K562 (cell line): Measurements from ENCODE around the gene LTBP4. TPM values are rescaled to one million over a fixed set of nuclear protein-coding genes. Genes with fewer than 3 reads are reported as not detected.

ENCODE experiments used
- BACH1 ChIP-seq: fragments of 200-800 bp; sonication (Bioruptor generic); IDR thresholded peaks from 2 replicates; pipeline ENCODE4 v1.6.1; 2016; ENCODE audit warnings: missing genetic modification characterization, missing compliant biosample characterization
- CBFB ChIP-seq: sonication (generic); formaldehyde crosslinking; IDR thresholded peaks from 2 replicates; pipeline ENCODE4 v1.4.0; 2020; ENCODE audit warnings: mild to moderate bottlenecking, missing genetic modification reagents
- CHD1 ChIP-seq: fragments of 200-600 bp; sonication (generic); IDR thresholded peaks from one replicate; pipeline ENCODE4 v1.6.1; 2012; ENCODE audit warnings: mild to moderate bottlenecking, moderate library complexity, low read length, inconsistent platforms
- CREM ChIP-seq: IDR thresholded peaks from 2 replicates; pipeline ENCODE4 v1.6.1; 2014; ENCODE audit warnings: antibody characterized with exemption, low read depth
- KDM2B ChIP-seq: fragments of 250-450 bp; sonication (Bioruptor Pico); IDR thresholded peaks from 2 replicates; pipeline ENCODE4 v1.8.0; 2021; ENCODE audit warnings: mild to moderate bottlenecking, moderate library complexity
- MCM3 ChIP-seq: fragments of 450-650 bp; IDR thresholded peaks from 2 replicates; pipeline ENCODE4 v1.6.1; 2016
- NFE2 ChIP-seq: IDR thresholded peaks from 2 replicates; pipeline ENCODE4 v1.6.1; 2014; ENCODE audit warnings: antibody characterized with exemption, low read depth
- NR2C2 ChIP-seq, 2 experiments: fragments of 200-800 bp in 1 of 2; sonication (Bioruptor generic) in 1 of 2; sonication (generic) in 1 of 2; formaldehyde crosslinking in 1 of 2; IDR thresholded peaks; 2 replicates each; pipeline versions ENCODE4 v1.6.1 to v1.8.0; 2016 to 2022; ENCODE audit warnings: mild to moderate bottlenecking in 1 of 2, missing compliant biosample characterization in 1 of 2, missing genetic modification characterization in 1 of 2, missing genetic modification reagents in 1 of 2
- PCBP2 ChIP-seq: fragments of 200-400 bp; formaldehyde crosslinking; IDR thresholded peaks from 2 replicates; pipeline ENCODE4 v1.6.1; 2018; ENCODE audit warnings: low read length, low read depth, mild to moderate bottlenecking, moderate library complexity; ENCODE audit not compliant: poor library complexity, severe bottlenecking
- PHF20 ChIP-seq: fragments of 450-650 bp; IDR thresholded peaks from 2 replicates; pipeline ENCODE4 v1.6.1; 2018; ENCODE audit not compliant: partially characterized antibody
- POLR2B ChIP-seq: fragments of 450-650 bp; IDR thresholded peaks from 2 replicates; pipeline ENCODE4 v1.6.1; 2018; ENCODE audit warnings: low read depth; ENCODE audit not compliant: partially characterized antibody
- PTBP1 ChIP-seq: fragments of 200-400 bp; formaldehyde crosslinking; IDR thresholded peaks from 2 replicates; pipeline ENCODE4 v1.6.1; 2017; ENCODE audit warnings: low read depth, low read length
- PTRF ChIP-seq: fragments of 450-650 bp; IDR thresholded peaks from 2 replicates; pipeline ENCODE4 v1.6.1; 2016; ENCODE audit warnings: mild to moderate bottlenecking, missing genetic modification characterization, missing compliant biosample characterization
- SMARCC2 ChIP-seq: fragments of 450-650 bp; IDR thresholded peaks from 2 replicates; pipeline ENCODE4 v1.6.1; 2017; ENCODE audit warnings: antibody characterized with exemption, moderate library complexity, mild to moderate bottlenecking, low read depth
- SNIP1 ChIP-seq: fragments of 450-650 bp; IDR thresholded peaks from 2 replicates; pipeline ENCODE4 v1.7.1; 2017; ENCODE audit warnings: low read depth, mild to moderate bottlenecking
- TGIF2 ChIP-seq: sonication (generic); formaldehyde crosslinking; IDR thresholded peaks from 2 replicates; pipeline ENCODE4 v1.8.1; 2022; ENCODE audit warnings: mild to moderate bottlenecking, missing genetic modification reagents, moderate library complexity
- TRIM25 ChIP-seq: fragments of 450-650 bp; IDR thresholded peaks from 2 replicates; pipeline ENCODE4 v1.7.0; 2016; ENCODE audit warnings: borderline replicate concordance
- U2AF2 ChIP-seq: fragments of 200-400 bp; formaldehyde crosslinking; optimal IDR thresholded peaks from 2 replicates; pipeline ENCODE3; 2017; ENCODE audit warnings: low read depth, mild to moderate bottlenecking, low read length
- ZBTB49 ChIP-seq: sonication (generic); formaldehyde crosslinking; IDR thresholded peaks from 2 replicates; pipeline ENCODE4 v1.8.0; 2022; ENCODE audit warnings: missing genetic modification reagents, mild to moderate bottlenecking, borderline replicate concordance
- ZNF79 ChIP-seq: fragments of 250-450 bp; sonication (Bioruptor Pico); IDR thresholded peaks from 2 replicates; pipeline ENCODE4 v1.4.0; 2020; ENCODE audit warnings: low read depth, mild to moderate bottlenecking, moderate library complexity
- polyA plus RNA-seq, 8 experiments: library from polyadenylated mRNA; depleted of rRNA in 4 of 8; stranded (reverse) in 5 of 8; unstranded in 3 of 8; fragments of >200 nt; fragmentation: Nextera tagmentation in 2 of 8; fragmentation: Illumina TruSeq in 1 of 8; extraction: Ambion mirVana in 2 of 8; extraction: Trizol in 1 of 8; gene quantifications; 2 replicates each; pipeline versions ENCODE4 v1.2.1 to v1.2.3, GENCODE V29; 2011 to 2014; ENCODE audit warnings: inconsistent platforms in 1 of 8, missing spikeins in 1 of 8
- total RNA-seq, 7 experiments: library from RNA; depleted of rRNA in 6 of 7; stranded (reverse); fragments of >200 nt in 6 of 7; fragmentation: Illumina TruSeq in 2 of 7; extraction: Trizol in 2 of 7; gene quantifications; 2 replicates each; pipeline versions ENCODE4 v1.2.1 to v1.2.3, GENCODE V29; 2011 to 2021; ENCODE audit warnings: low replicate concordance in 1 of 7
- TF ChIP-seq, protein P1 (sequence below): IDR thresholded peaks from 2 replicates; pipeline ENCODE4 v1.6.1; 2016; ENCODE audit warnings: missing genetic modification characterization, missing compliant biosample characterization

The LTBP4 gene
- total and polyA plus RNA-seq, 9 of the 15 experiments (the other 6 are each of a cell fraction or from before 2014, with no cell fraction given): 0.35 to 160 (median 31.6) TPM

DNA sequence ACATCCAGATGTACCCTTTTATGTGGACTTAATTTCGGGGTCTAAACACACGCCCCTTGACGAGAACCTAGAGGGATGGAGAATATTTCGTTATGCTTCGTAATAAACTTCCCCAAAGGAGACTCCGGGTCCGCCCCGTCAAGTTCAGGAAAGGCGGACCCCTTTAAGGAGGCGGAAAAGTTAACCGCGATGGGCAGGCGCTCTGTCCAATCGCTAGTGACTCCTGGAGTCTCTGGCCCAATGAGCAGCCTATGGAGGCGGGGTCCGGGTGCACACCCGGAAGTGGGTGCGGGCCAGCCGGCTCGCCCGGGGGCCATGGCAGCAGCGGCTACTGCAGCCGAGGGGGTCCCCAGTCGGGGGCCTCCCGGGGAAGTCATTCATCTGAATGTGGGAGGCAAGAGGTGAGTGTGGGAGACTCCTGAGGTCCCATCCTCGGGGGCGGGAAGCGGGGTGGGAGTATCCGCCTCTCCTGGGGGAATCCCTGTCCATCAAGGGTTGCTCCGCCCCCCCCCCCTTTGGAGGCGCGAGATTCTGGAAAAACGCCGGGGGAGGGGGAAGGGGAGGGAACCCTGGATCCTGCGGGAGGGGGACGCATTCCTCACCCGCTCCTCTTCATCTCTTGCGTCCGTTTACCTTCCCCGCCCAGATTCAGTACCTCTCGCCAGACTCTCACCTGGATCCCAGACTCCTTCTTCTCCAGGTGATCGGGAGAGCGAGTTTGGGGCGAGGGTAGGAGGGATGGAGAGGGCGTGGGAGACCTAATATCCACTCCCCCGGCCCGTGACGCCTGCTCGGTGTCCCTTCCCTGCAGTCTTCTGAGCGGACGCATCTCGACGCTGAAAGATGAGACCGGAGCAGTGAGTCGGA is 24.4 kb upstream of the LTBP4 start, which contains the start of gene SHKBP1 (continued):
- TF ChIP-seq TRIM25 (no peak), MCM3 (no peak), POLR2B (no peak), SMARCC2 (no peak), TGIF2 (CRISPR knock-in tag) (no peak), NR2C2 (CRISPR knock-in tag; IDR thresholded peaks at IDR 0.05) (no peak), NR2C2 (tag; IDR thresholded peaks at IDR 0.05) (no peak), PHF20 (peak; percentile 57), CBFB (CRISPR knock-in tag) (no peak), BACH1 (tag) (no peak), PTBP1 (no peak), ZNF79 (no peak), SNIP1 (peak; percentile 66), PCBP2 (no peak), U2AF2 (no peak), KDM2B (CRISPR knock-in tag) (no peak), CREM (peak; percentile 23; the same call in 1 of the 2 replicates), ZBTB49 (CRISPR knock-in tag) (no peak), PTRF (tag) (no peak), CHD1 (no peak), NFE2 (no peak)
- TF ChIP-seq, protein P1, sequence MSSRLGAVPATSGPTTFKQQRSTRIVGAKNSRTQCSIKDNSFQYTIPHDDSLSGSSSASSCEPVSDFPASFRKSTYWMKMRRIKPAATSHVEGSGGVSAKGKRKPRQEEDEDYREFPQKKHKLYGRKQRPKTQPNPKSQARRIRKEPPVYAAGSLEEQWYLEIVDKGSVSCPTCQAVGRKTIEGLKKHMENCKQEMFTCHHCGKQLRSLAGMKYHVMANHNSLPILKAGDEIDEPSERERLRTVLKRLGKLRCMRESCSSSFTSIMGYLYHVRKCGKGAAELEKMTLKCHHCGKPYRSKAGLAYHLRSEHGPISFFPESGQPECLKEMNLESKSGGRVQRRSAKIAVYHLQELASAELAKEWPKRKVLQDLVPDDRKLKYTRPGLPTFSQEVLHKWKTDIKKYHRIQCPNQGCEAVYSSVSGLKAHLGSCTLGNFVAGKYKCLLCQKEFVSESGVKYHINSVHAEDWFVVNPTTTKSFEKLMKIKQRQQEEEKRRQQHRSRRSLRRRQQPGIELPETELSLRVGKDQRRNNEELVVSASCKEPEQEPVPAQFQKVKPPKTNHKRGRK (tag): no peak
